Kidney capillary endothelial cell (primary cell): ENCODE data around the gene SLC30A3.

Experiments used
- DNase-seq: peaks from one replicate; pipeline ENCODE4 v3.0.0-alpha.2; 2018; ENCODE audit warnings: low spot score

SLC30A3 gene

DNA sequence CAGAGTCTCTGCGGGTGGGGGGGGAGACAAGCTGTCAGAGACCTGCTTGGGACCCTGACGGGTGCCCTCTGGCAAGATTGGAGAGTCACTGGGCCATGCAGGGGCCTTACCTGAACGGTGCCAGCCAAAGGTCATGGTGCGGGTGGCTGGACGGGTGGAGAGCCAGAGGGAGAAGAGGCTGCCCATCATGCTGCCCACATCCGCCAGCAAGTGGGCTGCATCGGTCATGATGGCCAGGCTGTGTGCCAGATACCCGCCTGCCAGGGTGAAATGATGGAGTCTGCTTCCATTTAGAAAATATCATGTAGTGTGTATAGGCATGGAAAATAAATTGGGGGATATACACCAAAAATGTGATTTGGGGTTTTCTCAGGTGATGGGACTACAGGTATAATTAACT is 4.8 kb downstream of the SLC30A3 start:
- no peak for DNase-seq

DNA sequence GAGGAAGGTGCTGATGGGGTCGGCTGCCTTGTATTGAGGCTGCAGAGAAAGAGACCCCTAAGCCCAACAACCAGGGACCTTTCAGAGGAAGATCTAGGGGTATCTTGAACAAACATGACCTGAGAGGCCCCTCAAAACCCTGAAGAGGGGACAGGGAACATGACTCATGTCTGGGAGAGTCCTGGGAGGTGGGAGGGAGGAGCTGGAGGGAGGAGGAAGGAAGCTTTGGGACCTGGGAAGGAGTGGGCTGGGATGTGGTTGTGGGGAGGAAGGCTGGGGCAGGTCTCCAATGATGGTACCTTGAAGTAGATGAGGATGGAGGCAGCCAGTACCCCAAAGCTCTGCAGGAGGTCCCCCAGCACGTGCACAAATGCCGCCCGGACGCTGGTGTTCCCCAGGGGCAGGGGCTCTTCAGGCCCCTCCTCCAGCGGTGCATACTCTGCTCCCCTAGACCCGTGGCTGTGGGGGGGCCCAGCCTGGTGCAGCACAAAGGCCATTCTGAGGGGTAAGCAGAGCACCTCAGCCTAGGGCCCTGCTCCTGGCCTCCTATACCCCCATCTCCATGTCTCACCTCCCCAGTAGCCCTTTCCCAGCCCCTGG is 5.9 kb downstream of the SLC30A3 start:
- DNase-seq: no peak

DNA sequence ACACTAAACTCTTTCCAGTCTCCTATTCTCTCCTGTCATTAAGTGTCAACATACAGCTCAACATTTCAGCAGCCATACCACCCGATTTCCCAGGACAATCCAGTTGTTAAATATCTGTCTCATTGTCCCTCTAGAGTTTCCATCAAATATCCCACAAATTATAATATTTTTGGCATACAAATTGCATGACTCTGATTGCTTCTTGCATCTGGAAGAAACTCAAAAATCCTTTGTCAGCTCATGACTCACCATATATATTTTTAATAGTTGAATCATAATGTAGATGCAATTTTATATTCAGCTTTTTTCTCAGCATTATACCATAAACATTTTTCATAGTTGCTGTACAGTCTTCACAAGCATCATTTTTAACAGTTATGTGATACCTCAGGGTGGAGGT is 7.2 kb downstream of the SLC30A3 start:
- DNase-seq: no peak

DNA sequence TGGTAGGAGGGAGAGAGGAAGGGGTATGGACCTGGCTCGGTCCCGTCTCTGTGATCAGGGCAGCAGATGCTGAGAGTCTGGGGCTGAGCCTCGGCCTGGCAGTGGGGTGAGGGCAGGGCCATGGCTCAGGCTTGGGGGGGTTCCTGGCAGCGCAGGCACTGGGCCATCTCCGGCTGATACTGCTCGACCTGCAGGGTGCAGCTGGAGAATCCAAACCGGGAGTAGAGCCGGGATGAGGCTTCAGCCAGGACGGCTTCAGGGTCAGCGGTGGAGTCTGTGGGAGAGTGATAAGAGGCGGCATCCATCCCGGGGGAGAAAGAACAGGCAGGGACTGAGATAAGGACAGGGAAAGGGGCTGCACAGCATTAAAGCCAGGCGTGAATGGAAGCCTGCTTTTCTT is 7.7 kb downstream of the SLC30A3 start:
- no peak for DNase-seq

DNA sequence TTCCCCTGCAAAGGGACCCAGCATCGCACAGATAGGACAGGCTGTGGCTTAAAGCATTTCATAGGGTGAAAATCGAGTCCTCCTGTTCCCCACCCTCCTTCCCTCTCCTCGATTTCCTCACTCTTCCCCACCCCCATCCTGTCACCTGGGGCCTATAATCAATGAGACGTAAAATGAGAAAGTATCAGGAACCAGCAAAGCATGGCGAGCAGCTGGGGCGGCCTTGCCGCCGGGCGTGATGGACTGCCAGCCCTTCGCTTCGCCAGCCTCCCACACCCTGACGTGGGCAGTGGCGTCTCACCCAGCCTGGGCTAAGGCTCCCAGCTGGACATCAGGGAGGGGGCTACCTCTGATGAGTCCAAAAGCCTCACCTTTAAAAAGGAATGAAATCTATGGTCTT is 11.1 kb downstream of the SLC30A3 start:
- DNase-seq: no peak

DNA sequence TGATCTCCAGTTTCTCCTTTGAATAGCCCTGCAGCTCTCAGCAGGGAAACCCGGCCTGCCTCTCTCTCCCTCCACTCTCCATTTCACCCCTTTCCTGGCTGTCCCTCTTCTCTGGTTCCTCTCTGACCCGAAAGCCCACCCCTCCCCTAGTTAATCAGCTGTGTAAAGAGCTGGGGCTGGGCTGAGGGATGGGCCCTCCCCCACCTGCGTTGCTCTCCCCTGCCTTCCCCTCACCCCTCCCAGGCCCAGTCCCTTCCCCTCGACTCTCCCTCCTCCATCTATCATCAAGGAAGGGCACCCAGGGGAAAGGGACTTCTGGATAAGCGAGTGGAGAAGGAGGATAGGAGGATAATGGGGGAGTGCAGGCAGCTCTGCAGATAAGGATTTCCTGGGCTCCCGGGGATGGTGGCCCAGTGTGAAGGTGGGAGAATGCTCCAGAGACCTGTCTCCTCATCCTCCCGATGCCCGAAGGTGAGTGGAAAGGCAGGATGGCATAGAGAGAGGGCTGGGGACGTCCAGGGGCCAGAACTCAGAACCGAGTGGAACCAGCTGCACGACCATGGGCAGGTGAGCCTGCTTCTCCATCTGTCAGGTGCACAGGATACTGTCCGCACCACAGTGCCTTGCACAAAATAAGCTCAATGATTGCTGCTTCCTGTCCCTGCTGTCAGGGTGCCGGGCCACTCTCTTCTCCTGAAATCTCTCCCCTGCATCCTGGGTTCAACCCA is 12.0 kb downstream of the SLC30A3 start:
- no peak for DNase-seq

DNA sequence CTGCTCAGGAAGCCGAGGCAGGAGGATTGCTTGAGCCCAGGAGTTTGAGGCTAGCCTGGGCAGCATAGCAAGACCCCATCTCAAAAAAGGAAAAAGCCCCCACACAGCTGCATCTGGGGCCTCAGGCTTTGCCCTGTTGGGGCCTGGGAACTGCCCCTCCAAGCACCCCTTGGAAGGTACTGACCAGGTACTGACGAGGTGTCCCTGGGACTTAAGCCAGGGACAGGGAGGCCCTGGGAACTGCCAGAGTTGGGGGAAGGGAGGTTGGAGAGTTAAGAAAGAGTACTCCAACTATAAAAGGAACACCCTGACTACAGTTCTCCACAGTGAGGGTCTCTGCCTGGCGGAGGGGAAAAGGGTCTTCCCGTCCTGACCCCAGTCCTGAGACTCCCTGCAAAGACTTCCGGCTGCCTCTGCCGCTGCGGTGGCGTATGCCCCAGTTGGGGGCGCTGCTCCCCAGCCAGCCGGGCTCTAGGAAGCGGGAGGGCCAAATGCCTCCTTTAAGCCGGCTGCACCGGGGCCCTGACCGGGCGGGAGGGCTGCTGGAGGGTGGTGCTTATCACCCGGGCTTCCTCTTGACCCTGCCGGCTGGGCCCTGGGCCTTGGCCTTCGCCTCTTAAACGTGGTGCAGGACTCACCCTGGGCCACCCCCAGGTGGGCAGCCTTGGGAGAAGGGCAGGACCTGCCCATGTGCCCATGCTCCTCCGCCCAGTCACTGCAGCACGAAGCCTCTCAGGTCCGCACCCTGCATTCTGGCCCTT is 12.8 kb downstream of the SLC30A3 start:
- DNase-seq: peak; percentile 55

DNA sequence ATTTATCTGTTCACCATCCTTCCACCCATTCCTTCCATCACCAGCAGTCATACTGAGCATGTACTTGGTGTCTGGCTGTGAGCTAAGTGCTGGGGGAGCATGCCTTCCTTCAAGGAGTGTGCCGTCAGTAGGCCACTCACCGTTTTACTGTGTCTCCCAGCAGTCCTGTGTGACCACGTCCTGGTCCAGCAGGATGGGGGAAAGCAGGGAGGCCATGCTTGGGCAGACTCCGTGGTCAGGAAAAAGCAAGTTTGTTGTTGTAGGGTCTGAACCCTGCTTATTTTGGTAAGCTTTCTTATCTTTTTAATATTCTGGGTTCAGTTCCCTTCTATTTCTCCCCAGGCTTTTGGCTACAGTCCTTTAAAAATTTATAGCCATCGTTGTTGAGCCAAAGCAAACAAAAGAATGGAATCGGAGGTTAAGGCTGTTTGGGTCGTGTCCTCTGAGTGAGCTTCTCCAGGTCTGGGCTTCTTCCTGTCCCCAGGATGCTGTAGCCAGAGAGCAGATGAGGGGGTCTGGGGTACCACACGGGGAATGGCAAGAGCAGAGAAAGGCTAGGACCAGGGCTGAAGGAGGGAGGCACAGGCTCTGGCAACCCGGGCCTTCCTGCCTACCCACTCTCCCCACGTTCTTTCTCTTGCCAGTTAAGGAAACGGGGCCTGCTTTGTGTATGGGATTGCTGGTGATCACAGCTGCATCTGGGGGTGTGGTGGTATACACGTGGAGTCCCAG is 13.5 kb downstream of the SLC30A3 start:
- no peak for DNase-seq

DNA sequence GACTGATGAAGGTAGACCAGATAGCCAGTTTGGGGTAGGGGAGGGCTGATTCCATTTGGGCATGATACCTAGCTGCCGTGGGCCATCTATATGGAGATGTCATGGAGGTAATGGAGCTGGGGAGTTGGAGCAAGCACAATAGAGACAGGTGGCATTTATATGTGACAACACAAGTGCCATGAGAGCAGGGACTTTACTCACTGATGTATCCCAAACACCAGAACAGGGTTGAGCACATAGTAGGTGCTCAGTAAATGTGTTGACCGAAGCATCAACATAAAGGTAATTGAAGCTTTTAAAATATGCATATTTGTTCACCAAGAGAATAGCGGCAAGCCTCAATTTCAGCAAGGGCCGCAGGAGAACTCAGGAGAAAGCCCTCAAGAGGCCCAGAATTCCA is 15.0 kb downstream of the SLC30A3 start:
- DNase-seq: no peak

DNA sequence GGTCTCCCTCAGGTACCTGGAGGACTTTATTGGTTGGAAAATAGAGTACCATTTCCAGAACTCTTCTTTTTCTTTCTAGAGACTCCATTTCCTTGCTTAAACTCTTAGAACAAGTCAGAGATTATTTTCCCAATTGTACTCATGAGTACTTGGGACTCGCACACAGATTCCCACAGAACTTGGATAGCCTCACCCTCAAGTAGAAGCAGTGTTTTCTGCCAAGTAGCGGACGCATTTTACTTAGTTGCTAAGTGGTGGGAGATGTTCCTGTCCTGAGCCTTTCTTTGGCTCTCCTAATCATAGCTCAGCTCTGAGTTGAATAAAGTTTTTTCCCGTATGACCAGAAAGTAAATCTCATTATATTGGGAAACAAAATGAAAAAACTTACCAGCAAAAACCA is 17.2 kb downstream of the SLC30A3 start:
- DNase-seq: no peak

DNA sequence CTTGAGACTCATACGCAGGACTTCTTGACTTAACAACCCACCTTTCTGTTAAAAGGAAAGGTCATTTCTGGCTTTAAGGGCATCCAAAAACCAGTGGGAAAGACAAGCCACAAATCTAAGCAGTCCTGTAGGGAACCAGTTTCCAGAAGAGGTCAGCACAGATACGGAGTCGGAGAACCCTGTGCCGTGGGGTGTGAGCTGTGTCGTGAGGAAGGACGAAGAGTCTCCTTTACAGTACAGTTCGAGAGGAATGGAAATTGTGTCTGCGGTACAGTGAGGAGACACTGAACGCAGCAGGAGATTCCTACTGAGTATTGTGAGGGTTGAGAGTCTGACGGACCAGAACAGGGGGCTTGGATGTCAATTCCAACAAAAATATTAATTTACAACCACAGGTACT is 17.7 kb downstream of the SLC30A3 start:
- DNase-seq: no peak

DNA sequence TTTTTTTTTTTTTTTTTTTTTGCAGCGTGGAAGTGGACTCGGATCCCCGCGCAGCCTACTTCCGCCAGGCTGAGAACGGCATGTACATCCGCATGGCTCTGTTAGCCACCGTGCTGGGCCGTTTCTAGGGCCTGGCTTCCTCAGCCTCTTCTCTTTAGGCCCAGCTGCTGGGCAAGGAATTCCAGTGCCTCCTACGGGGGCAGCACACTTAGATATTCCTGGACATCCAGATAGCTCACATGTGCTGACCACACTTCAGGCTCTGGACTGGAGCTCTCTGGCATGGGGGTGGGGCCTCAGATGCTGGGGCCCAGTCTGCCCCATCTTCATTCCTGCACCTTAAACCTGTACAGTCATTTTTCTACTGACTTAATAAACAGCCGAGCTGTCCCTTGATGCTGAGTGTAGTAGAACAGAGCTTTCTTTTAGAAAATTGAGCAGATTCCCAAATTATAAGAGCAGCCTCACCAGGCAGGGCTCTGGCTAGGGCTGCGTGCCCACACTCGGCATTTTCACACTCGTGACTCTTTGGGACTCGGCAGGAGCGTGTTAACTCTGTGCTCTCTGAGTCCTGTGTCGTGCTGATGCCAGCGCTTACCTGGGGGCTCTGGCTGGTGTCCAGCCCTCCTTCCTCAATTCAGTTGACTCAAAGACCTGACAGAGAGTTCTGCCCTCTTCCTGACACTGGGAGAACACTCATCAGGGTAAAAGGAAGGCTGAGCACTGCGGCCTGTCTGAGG is 19.3 kb downstream of the SLC30A3 start:
- no peak for DNase-seq

DNA sequence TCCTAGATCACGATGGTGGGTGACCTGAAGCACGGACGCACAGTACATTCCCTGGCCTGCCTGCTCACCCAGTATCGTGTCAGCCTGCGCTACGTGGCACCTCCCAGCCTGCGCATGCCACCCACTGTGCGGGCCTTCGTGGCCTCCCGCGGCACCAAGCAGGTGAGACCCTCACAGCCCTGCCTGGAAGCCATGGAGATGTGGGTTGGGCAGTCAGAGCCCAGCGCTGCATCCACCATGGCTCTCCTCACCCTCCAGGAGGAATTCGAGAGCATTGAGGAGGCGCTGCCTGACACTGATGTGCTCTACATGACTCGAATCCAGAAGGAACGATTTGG is 20.3 kb downstream of the SLC30A3 start:
- no peak for DNase-seq

DNA sequence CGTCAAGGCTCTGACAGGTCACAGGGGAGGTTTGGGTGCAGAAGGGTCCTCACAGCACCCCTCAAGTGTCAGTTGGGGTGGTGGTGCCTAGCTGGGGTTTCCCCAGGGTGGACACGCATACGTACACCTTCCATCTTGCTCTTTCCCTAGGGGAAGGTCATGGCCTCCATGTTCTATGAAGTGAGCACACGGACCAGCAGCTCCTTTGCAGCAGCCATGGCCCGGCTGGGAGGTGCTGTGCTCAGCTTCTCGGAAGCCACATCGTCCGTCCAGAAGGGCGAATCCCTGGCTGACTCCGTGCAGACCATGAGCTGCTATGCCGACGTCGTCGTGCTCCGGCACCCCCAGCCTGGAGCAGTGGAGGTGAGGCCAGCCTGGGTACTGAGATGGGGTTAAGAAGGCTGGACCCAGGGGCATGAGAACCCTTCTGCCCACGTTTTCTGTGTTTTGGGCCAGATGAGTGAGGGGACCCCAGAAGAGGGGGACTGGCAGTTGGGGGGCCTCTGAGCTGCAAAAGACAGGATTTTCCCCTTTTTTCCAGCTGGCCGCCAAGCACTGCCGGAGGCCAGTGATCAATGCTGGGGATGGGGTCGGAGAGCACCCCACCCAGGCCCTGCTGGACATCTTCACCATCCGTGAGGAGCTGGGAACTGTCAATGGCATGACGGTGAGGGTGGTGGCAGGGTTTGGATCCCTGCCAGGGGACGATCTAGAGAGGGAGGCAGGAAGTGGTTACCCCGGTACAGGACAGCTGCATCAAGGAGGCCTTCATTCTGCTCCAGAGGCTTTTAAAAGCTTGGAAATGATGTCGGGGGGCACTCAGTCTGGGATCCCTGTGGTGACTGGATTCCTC is 20.9 kb downstream of the SLC30A3 start:
- DNase-seq: no peak

DNA sequence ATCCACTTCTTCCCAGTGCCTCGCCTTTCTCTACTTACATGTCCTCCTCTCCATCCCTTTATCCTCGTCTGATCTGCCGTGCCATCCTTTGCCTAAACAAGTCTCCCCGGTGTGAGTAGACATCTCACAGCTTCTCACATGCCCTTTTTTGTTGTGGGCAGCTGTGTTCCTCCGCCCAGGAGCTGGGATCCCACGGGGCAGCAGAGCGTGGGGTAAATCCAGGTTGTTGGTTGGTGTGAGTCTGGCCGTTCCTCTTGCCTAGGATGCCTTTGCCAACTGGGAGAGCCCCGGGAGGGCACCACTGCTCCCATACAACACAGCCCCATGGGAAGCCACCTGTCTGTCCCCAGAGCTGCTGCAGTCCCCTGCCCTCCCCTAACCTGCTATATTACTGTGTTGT is 22.4 kb downstream of the SLC30A3 start:
- DNase-seq: no peak

DNA sequence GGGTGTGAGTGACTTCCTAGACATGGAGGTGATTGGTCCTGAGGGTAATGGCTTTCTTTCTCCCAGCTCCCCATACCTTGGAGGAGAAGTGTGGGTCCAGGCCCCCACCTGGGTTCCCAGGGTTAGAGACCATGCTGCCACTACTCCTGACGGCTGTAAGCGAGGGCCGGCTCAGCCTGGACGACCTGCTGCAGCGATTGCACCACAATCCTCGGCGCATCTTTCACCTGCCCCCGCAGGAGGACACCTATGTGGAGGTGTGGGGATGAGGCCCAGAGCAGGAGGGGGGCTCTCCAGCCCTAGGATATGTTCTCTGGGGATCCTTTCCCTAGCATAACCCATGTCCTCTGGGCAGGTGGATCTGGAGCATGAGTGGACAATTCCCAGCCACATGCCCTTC is 23.9 kb downstream of the SLC30A3 start:
- DNase-seq: no peak

DNA sequence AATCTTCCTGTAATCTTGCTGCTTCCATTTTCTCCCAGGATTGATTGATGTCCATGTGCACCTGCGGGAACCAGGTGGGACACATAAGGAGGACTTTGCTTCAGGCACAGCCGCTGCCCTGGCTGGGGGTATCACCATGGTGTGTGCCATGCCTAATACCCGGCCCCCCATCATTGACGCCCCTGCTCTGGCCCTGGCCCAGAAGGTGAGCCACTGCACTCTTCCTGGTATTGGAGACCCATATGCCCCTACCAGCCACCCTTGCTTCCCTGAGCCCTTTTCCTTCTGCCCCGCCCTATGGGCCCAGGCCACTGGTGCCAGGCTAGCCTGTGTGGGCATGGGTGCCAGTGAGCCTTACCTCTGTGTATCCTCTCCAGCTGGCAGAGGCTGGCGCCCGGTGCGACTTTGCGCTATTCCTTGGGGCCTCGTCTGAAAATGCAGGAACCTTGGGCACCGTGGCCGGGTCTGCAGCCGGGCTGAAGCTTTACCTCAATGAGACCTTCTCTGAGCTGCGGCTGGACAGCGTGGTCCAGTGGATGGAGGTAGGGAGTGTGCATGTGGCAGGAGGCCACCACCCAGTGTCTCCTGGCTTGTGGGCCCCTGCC is 25.4 kb downstream of the SLC30A3 start:
- no peak for DNase-seq

DNA sequence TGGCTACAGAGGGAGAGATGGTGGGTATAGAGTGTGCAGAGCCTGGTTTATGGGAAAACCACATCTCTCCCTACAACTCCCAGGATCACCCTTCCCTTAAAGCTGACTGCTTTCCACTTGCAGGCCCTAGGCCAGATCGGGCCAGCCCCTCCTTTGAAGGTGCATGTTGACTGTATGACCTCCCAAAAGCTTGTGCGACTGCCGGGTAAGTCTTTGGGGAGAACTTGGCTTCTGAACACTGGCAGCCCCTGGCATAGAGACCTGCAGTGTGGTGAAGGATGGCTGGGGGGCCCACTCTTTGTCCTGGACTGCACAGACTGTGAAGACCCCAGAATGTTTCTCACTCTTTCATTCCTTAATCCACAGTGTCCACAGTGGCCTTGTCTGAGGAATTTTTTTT is 26.2 kb downstream of the SLC30A3 start:
- no peak for DNase-seq

DNA sequence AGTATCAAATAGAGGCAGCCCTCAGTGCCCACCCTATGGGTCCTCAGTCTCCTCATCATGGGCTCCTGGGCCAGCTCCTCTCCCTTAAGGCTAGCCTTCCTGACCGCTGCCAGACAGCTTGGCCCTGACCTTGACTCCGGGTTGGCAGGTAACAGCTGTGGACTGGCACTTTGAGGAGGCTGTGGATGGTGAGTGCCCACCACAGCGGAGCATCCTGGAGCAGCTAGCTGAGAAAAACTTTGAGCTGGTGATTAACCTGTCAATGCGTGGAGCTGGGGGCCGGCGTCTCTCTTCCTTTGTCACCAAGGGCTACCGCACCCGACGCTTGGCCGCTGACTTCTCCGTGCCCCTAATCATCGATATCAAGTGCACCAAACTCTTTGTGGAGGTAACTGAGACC is 26.7 kb downstream of the SLC30A3 start:
- no peak for DNase-seq

DNA sequence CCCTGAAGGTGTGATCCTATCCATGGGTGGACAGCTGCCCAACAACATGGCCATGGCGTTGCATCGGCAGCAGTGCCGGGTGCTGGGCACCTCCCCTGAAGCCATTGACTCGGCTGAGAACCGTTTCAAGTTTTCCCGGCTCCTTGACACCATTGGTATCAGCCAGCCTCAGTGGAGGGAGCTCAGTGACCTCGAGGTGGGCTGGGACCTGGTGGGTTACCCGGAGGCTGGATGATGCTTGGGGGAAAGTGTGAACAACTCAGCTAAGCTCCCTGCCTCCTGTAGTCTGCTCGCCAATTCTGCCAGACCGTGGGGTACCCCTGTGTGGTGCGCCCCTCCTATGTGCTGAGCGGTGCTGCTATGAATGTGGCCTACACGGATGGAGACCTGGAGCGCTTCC is 29.5 kb downstream of the SLC30A3 start:
- DNase-seq: no peak

DNA sequence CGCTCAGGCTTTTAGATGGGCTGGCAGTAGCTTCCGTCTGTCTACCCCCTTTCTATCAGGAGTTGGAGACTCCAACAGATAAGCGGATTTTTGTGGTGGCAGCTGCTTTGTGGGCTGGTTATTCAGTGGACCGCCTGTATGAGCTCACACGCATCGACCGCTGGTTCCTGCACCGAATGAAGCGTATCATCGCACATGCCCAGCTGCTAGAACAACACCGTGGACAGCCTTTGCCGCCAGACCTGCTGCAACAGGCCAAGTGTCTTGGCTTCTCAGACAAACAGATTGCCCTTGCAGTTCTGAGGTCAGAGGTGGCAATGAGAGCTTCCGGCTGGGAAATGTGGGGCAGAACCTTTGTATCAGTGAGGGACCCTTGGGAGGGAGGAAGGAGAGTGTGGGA is 30.9 kb downstream of the SLC30A3 start:
- no peak for DNase-seq
